PC-9 (cell line): ENCODE data around the gene CTDSP2. TPM values are rescaled to one million over a fixed set of nuclear protein-coding genes. Genes with fewer than 3 reads are reported as not detected.
A peak's percentile ranks its signal among the peaks of the same experiment; 100 is the strongest.
"Not testable (repeated sequence)": the region's sequence is repeated elsewhere in the genome, so short reads cannot be mapped to it uniquely, and the experiment has no call there.

Experiments
- BruUV-seq: library from RNA; stranded (reverse); fragments of 400-500 nt; replicated peaks from 2 replicates; lab custom pipeline; 2021; lab: Mats Ljungman, UMichigan
- CTCF ChIA-PET: fragments of 300-600 bp; sonication (Branson Sonifier 250); formaldehyde crosslinking; loops from one replicate; lab custom pipeline; 2022; ENCODE audit warnings: antibody characterized with exemption; lab: Charles Lee
- POLR2A ChIA-PET: fragments of 300-600 bp; sonication (Branson Sonifier 250); formaldehyde crosslinking; loops from one replicate; lab custom pipeline; 2022; ENCODE audit warnings: antibody characterized with exemption; ENCODE audit not compliant: unreplicated experiment; lab: Charles Lee
- DNase-seq, 2 experiments: peaks; one replicate each; pipeline versions ENCODE4 v3.0.0 to v3.0.0-alpha.2; 2015 to 2022; ENCODE audit warnings: mixed read lengths in 1 of 2
- H2AFZ ChIP-seq: fragments of 200-600 bp; sonication (generic); 2 replicates; pipeline ENCODE4 v1.8.1; 2017; ENCODE audit warnings: antibody characterized with exemption
- H3F3A ChIP-seq: fragments of 200-600 bp; sonication (generic); 2 replicates; pipeline ENCODE4 v1.8.1; 2017; ENCODE audit warnings: antibody characterized with exemption, mild to moderate bottlenecking, low read depth; ENCODE audit not compliant: insufficient read depth
- H3K27ac ChIP-seq: fragments of 200-600 bp; sonication (generic); 2 replicates; pipeline ENCODE4 v1.6.1; 2016; ENCODE audit warnings: mixed run types
- H3K27me3 ChIP-seq: fragments of 200-600 bp; sonication (generic); 2 replicates; pipeline ENCODE4 v1.6.1; 2016; ENCODE audit warnings: low read depth, mixed run types; ENCODE audit not compliant: insufficient read depth
- H3K36me3 ChIP-seq: fragments of 200-600 bp; sonication (generic); 2 replicates; pipeline ENCODE4 v1.6.1; 2016; ENCODE audit warnings: low read depth, mixed run types
- H3K4me1 ChIP-seq: fragments of 200-600 bp; sonication (generic); replicated peaks from 2 replicates; pipeline ENCODE4 v1.6.1; 2016; ENCODE audit warnings: mixed run types; ENCODE audit not compliant: insufficient read depth
- H3K4me2 ChIP-seq: fragments of 200-600 bp; sonication (generic); 2 replicates; pipeline ENCODE4 v1.6.1; 2017; ENCODE audit warnings: mixed run types
- H3K4me3 ChIP-seq: fragments of 200-600 bp; sonication (generic); 2 replicates; pipeline ENCODE4 v1.6.1; 2016; ENCODE audit warnings: mixed run types
- H3K79me2 ChIP-seq: fragments of 200-600 bp; sonication (generic); 2 replicates; pipeline ENCODE4 v1.6.1; 2017; ENCODE audit warnings: low read depth, mixed run types
- H3K9me2 ChIP-seq: fragments of 200-600 bp; sonication (generic); 2 replicates; pipeline ENCODE4 v1.8.1; 2017; ENCODE audit warnings: mild to moderate bottlenecking; ENCODE audit not compliant: insufficient read depth
- H3K9me3 ChIP-seq: fragments of 200-600 bp; sonication (generic); 2 replicates; pipeline ENCODE4 v1.8.1; 2016; ENCODE audit warnings: low read depth; ENCODE audit not compliant: insufficient read depth
- H4K20me1 ChIP-seq: fragments of 200-600 bp; sonication (generic); 2 replicates; pipeline ENCODE4 v1.8.1; 2017; ENCODE audit not compliant: insufficient read depth
- CTCF ChIP-seq: fragments of 200-600 bp; sonication (generic); conservative IDR thresholded peaks from 2 replicates; pipeline ENCODE4 v1.6.1; 2017; ENCODE audit warnings: mixed run types, antibody characterized with exemption, mild to moderate bottlenecking, moderate library complexity
- EZH2 ChIP-seq: fragments of 200-600 bp; sonication (generic); IDR thresholded peaks from 2 replicates; pipeline ENCODE4 v1.8.0; 2017; ENCODE audit warnings: antibody characterized with exemption, low read depth
- intact Hi-C: fragments of 100-400 bp; cut with micrococcal nuclease; formaldehyde crosslinking; loops from one replicate; pipeline ENCODE4 v1.10.0; 2022; ENCODE audit not compliant: unreplicated experiment
- total RNA-seq: library from RNA; stranded (reverse); gene quantifications from 2 replicates; pipeline ENCODE4 v1.2.3, GENCODE V29; 2021

The CTDSP2 gene
- total RNA-seq, 1 experiment from 2014 or later: 102 TPM

GRCh38 chr12:57882575-57882974, 36.0 kb upstream of the CTDSP2 start:
- H3K4me3 ChIP-seq: no peak overlapping the region
- H2AFZ ChIP-seq: no peak overlapping the region
- H3F3A ChIP-seq: peaks cover 22% of the 10 kb centered on the region
- no peaks in the 10 kb centered on the region for H3K36me3 ChIP-seq
- peaks cover 6% of the 10 kb centered on the region; the same call in 1 of the 2 replicates for H3K9me3 ChIP-seq
- ChIA-PET POLR2A (interaction anchor here (0.7 kb wide), 1 partner anchor 25 kb away, joined by 7 read pairs; no protein-coding TSS in a partner anchor), CTCF (no interaction called here)
- no peak for DNase-seq
- H3K4me1 ChIP-seq: peaks cover 20% of the 10 kb centered on the region
- H3K9me2 ChIP-seq: no peaks in the 10 kb centered on the region
- H3K27me3 ChIP-seq: no peaks in the 10 kb centered on the region
- H3K27ac ChIP-seq: no peak overlapping the region
- H4K20me1 ChIP-seq: no peaks in the 10 kb centered on the region
- H3K79me2 ChIP-seq: no peaks in the 10 kb centered on the region
- no peak for TF ChIP-seq EZH2
- TF ChIP-seq CTCF: no peak
- intact Hi-C loops: no loop called here
- no TSS peak for BruUV-seq
- no peak overlapping the region for H3K4me2 ChIP-seq

- Histone ChIP-seq H2AFZ (no peak overlapping the region), H3K27me3 (no peaks in the 10 kb centered on the region), H3K4me3 (no peak overlapping the region), H3K9me2 (no peaks in the 10 kb centered on the region), H3F3A (peaks cover 20% of the 10 kb centered on the region), H4K20me1 (no peaks in the 10 kb centered on the region), H3K4me2 (peak overlapping the region; percentile 32), H3K79me2 (no peaks in the 10 kb centered on the region), H3K9me3 (peaks cover 6% of the 10 kb centered on the region; the same call in 1 of the 2 replicates), H3K36me3 (no peaks in the 10 kb centered on the region), H3K27ac (peak overlapping the region; percentile 20; the same call in 1 of the 2 replicates), H3K4me1 (peaks cover 15% of the 10 kb centered on the region)
- CTCF ChIA-PET: interaction anchor here (0.5 to 0.9 kb wide), 2 partner anchors 17 to 100 kb away, joined by 3 to 4 read pairs; no protein-coding TSS in a partner anchor
- no peak for DNase-seq
- TF ChIP-seq EZH2 (no peak), CTCF (no peak)
- intact Hi-C loops: no loop called here
- BruUV-seq: no TSS peak
- POLR2A ChIA-PET: interaction anchor here (0.7 kb wide), 1 partner anchor 17 kb away, joined by 4 read pairs; no protein-coding TSS in a partner anchor
Measured at GRCh38 chr12:57881475-57881874, 34.9 kb upstream of the CTDSP2 start.

GRCh38 chr12:57881035-57881434, 34.5 kb upstream of the CTDSP2 start:
- H3K4me3 ChIP-seq, POLR2A ChIA-PET, H4K20me1 ChIP-seq, H3K79me2 ChIP-seq, intact Hi-C loops, H3K9me3 ChIP-seq, H3K36me3 ChIP-seq, BruUV-seq, DNase-seq, H2AFZ ChIP-seq, H3K9me2 ChIP-seq, H3K27me3 ChIP-seq: not testable (repeated sequence)
- Histone ChIP-seq H3F3A (peaks cover 17% of the 10 kb centered on the region), H3K4me2 (peak overlapping the region; percentile 32), H3K4me1 (peaks cover 15% of the 10 kb centered on the region), H3K27ac (peak overlapping the region; percentile 20; the same call in 1 of the 2 replicates)
- CTCF ChIA-PET: interaction anchor here (0.5 to 0.9 kb wide), 2 partner anchors 16 to 100 kb away, joined by 3 to 4 read pairs; no protein-coding TSS in a partner anchor
